SK-N-SH treated with all-trans-retinoic acid at 6 μM for 48 hours (cell line): ENCODE data around the gene KHK.
"Not testable (repeated sequence)": the region's sequence is repeated elsewhere in the genome, so short reads cannot be mapped to it uniquely, and the experiment has no call there.

Source experiments
- ATAC-seq: fragments of 200-7000 bp; cut with Tn5 transposase; 3 replicates; pipeline ENCODE4 v1.9.1; 2020; ENCODE audit warnings: mild to moderate bottlenecking, moderate library complexity
- ARNTL ChIP-seq: fragments of 450-650 bp; formaldehyde crosslinking; IDR thresholded peaks from 2 replicates; pipeline ENCODE4 v1.5.0; 2020; ENCODE audit warnings: low read depth, mild to moderate bottlenecking, moderate library complexity, borderline replicate concordance
- BACH2 ChIP-seq: fragments of 250-450 bp; sonication (Bioruptor Pico); IDR thresholded peaks from 2 replicates; pipeline ENCODE4 v1.9.0; 2021; ENCODE audit warnings: mild to moderate bottlenecking, borderline replicate concordance
- CSDC2 ChIP-seq: fragments of 250-450 bp; sonication (Bioruptor Pico); IDR thresholded peaks from 2 replicates; pipeline ENCODE4 v1.5.0; 2020; ENCODE audit warnings: mild to moderate bottlenecking, moderate library complexity
- GLIS3 ChIP-seq: fragments of 250-450 bp; sonication (Bioruptor Pico); IDR thresholded peaks from 2 replicates; pipeline ENCODE4 v1.5.0; 2020; ENCODE audit warnings: mild to moderate bottlenecking, moderate library complexity
- ISL1 ChIP-seq: fragments of 250-450 bp; sonication (Bioruptor Pico); IDR thresholded peaks from 2 replicates; pipeline ENCODE4 v2.1.2; 2022; ENCODE audit warnings: mild to moderate bottlenecking, moderate library complexity
- OSR1 ChIP-seq: fragments of 250-450 bp; sonication (Bioruptor Pico); IDR thresholded peaks from 2 replicates; pipeline ENCODE4 v1.8.0; 2022; ENCODE audit warnings: moderate library complexity, mild to moderate bottlenecking, inconsistent platforms
- PPARA ChIP-seq: fragments of 250-450 bp; sonication (Bioruptor Pico); IDR thresholded peaks from 2 replicates; pipeline ENCODE4 v1.5.0; 2020; ENCODE audit warnings: mild to moderate bottlenecking, borderline replicate concordance
- RARB ChIP-seq: fragments of 250-450 bp; sonication (Bioruptor Pico); IDR thresholded peaks from 2 replicates; pipeline ENCODE4 v1.8.0; 2021; ENCODE audit warnings: mild to moderate bottlenecking, moderate library complexity
- TCF4 ChIP-seq: fragments of 250-450 bp; sonication (Bioruptor Pico); IDR thresholded peaks from 2 replicates; pipeline ENCODE4 v1.8.0; 2021; ENCODE audit warnings: mild to moderate bottlenecking, moderate library complexity, borderline replicate concordance
- TOX ChIP-seq: fragments of 250-450 bp; sonication (Bioruptor Pico); IDR thresholded peaks from 2 replicates; pipeline ENCODE4 v1.8.0; 2021; ENCODE audit warnings: mild to moderate bottlenecking, moderate library complexity, borderline replicate concordance
- ZFP3 ChIP-seq: fragments of 250-450 bp; sonication (Bioruptor Pico); IDR thresholded peaks from 2 replicates; pipeline ENCODE4 v1.5.0; 2020; ENCODE audit warnings: mild to moderate bottlenecking, moderate library complexity
- ZFP30 ChIP-seq: fragments of 450-650 bp; formaldehyde crosslinking; IDR thresholded peaks from 2 replicates; pipeline ENCODE4 v1.5.0; 2022; ENCODE audit warnings: mild to moderate bottlenecking, moderate library complexity
- ZNF565 ChIP-seq: fragments of 450-650 bp; formaldehyde crosslinking; conservative IDR thresholded peaks from 2 replicates; pipeline ENCODE4 v1.5.0; 2020; ENCODE audit warnings: low read depth, mild to moderate bottlenecking, moderate library complexity
- ZNF8 ChIP-seq: fragments of 450-650 bp; formaldehyde crosslinking; IDR thresholded peaks from 2 replicates; pipeline ENCODE4 v1.5.0; 2020; ENCODE audit warnings: mild to moderate bottlenecking, moderate library complexity
- TF ChIP-seq, protein P1 (sequence below): fragments of 250-450 bp; sonication (Bioruptor Pico); IDR thresholded peaks from 2 replicates; pipeline ENCODE4 v1.8.0; 2021; ENCODE audit warnings: low read depth, mild to moderate bottlenecking, moderate library complexity, borderline replicate concordance
- TF ChIP-seq, protein P2 (sequence below): fragments of 250-450 bp; sonication (Bioruptor Pico); IDR thresholded peaks from 2 replicates; pipeline ENCODE4 v1.5.1; 2020; ENCODE audit warnings: low read depth, mild to moderate bottlenecking, moderate library complexity
- TF ChIP-seq, protein P3 (sequence below): fragments of 250-450 bp; sonication (Bioruptor Pico); IDR thresholded peaks from 2 replicates; pipeline ENCODE4 v1.8.0; 2020; ENCODE audit warnings: mild to moderate bottlenecking, moderate library complexity, borderline replicate concordance
- TF ChIP-seq, protein P4 (sequence below): fragments of 250-450 bp; sonication (Bioruptor Pico); IDR thresholded peaks from 2 replicates; pipeline ENCODE4 v1.5.0; 2020; ENCODE audit warnings: mild to moderate bottlenecking, moderate library complexity

The KHK gene

DNA sequence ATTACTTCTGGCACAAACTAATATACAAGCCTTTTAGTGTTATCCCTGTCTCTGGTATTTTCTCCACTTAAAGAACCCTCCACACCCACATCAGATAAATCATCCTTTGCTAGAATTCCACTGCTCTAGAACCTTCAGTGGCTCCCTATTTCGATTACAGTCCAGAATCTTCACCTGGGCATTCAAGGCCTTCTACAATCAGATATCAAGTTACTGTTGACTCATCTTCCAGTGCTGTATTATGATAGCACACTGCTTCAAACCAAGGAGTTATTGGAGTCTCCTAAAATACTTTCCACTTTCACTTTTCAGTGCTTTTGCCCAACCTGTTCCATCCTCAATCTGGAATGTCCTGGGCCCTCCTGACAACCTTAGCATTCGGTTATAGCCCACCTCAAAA lies 28.9 kb downstream of the KHK start:
- no peak for TF ChIP-seq RARB (CRISPR knock-in tag)
- TF ChIP-seq, protein P1, sequence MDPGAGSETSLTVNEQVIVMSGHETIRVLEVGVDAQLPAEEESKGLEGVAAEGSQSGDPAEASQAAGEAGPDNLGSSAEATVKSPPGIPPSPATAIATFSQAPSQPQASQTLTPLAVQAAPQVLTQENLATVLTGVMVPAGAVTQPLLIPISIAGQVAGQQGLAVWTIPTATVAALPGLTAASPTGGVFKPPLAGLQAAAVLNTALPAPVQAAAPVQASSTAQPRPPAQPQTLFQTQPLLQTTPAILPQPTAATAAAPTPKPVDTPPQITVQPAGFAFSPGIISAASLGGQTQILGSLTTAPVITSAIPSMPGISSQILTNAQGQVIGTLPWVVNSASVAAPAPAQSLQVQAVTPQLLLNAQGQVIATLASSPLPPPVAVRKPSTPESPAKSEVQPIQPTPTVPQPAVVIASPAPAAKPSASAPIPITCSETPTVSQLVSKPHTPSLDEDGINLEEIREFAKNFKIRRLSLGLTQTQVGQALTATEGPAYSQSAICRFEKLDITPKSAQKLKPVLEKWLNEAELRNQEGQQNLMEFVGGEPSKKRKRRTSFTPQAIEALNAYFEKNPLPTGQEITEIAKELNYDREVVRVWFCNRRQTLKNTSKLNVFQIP (CRISPR knock-in tag), result no peak
- no peak for TF ChIP-seq ARNTL (CRISPR knock-in tag)
- no peak for TF ChIP-seq BACH2
- no peak for TF ChIP-seq PPARA (CRISPR knock-in tag)
- TF ChIP-seq, protein P2, sequence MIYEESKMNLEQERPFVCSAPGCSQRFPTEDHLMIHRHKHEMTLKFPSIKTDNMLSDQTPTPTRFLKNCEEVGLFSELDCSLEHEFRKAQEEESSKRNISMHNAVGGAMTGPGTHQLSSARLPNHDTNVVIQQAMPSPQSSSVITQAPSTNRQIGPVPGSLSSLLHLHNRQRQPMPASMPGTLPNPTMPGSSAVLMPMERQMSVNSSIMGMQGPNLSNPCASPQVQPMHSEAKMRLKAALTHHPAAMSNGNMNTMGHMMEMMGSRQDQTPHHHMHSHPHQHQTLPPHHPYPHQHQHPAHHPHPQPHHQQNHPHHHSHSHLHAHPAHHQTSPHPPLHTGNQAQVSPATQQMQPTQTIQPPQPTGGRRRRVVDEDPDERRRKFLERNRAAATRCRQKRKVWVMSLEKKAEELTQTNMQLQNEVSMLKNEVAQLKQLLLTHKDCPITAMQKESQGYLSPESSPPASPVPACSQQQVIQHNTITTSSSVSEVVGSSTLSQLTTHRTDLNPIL, result no peak
- no peak for TF ChIP-seq GLIS3 (CRISPR knock-in tag)
- TF ChIP-seq ISL1, result no peak
- no peak for TF ChIP-seq TCF4 (CRISPR knock-in tag)
- no peak for TF ChIP-seq CSDC2
- TF ChIP-seq TOX (CRISPR knock-in tag), result no peak
- ATAC-seq, result no peak

DNA sequence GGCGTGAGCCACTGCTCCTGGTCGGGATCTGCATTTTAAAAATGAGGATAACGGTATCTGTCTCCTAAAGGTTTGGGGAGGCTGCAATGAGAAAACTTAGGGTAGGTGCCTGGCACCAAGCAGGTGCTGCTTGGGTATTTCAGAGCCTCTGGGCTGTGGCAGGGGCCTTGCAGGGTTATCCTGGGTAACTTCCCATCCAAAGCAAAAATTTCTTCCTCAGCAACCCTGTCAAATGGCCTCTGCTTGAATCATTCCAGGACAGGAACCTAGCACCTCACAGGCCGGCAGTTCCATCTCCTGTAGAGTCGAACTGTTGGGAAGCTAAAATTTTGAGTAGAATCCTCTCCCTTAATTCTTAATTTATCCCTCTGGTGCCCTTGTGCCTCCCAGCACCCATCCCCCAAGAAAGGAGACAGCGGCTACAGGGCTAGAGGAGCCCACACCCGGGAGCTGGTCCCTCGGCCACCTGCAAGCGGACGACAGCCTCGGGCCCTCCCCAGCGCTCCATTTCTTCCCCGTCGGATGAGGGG lies 31.5 kb downstream of the KHK start:
- ATAC-seq, result peak; percentile 30

DNA sequence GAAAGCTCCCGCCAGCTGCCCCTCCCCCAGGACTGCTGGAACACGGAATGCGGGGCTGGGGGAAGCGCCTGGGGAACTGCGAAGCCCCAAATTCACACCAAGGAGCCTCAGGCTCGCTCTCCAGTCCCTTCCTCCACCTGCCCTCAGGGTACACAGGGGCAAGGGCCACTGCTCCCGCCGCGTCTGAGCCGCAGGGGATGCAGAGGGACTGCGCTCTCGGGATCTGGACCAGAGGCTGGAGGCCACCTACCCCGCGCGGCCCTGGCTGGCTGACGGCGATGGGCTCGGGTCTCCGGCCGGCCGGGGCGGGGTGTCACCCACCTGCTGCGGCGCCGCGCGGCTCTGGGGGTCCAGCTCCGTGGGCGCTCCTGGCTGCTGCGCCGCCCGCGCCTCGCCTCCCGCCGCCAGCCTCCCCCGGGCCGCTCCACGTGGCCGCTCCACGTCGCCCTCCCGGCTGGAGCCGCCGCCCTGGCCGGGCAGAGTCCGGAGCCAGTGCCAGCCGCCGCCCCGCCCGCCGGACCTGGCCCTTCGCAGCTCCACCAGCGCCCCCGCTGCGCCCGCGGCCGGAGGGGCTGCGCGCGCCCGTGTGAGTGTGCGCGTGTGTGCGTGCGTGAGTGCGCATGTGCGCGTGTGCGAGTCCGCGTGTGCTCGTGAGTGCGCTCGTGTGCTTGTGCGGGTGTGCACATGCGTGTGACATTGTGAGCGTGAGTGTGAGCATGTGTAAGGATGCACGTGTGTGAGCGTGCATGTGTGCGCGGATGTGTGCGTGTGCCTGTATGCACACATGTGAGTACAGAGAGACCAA lies 32.2 kb downstream of the KHK start, which contains the start of gene CGREF1:
TSS of gene CGREF1 (minus strand) at position 604 of the 805 bp plus-strand sequence. CDS start 14,762 bp downstream, outside the sequence.
- ATAC-seq, result peak; percentile 50

More for the DNA sequence above, 31.5 kb downstream of the KHK start:
- TF ChIP-seq, protein P2, result no peak
- TF ChIP-seq, protein P3, sequence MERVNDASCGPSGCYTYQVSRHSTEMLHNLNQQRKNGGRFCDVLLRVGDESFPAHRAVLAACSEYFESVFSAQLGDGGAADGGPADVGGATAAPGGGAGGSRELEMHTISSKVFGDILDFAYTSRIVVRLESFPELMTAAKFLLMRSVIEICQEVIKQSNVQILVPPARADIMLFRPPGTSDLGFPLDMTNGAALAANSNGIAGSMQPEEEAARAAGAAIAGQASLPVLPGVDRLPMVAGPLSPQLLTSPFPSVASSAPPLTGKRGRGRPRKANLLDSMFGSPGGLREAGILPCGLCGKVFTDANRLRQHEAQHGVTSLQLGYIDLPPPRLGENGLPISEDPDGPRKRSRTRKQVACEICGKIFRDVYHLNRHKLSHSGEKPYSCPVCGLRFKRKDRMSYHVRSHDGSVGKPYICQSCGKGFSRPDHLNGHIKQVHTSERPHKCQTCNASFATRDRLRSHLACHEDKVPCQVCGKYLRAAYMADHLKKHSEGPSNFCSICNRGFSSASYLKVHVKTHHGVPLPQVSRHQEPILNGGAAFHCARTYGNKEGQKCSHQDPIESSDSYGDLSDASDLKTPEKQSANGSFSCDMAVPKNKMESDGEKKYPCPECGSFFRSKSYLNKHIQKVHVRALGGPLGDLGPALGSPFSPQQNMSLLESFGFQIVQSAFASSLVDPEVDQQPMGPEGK, result no peak
- TF ChIP-seq BACH2 (no peak), TOX (CRISPR knock-in tag) (no peak), ZNF8 (CRISPR knock-in tag) (no peak), ZNF565 (CRISPR knock-in tag) (no peak)

DNA sequence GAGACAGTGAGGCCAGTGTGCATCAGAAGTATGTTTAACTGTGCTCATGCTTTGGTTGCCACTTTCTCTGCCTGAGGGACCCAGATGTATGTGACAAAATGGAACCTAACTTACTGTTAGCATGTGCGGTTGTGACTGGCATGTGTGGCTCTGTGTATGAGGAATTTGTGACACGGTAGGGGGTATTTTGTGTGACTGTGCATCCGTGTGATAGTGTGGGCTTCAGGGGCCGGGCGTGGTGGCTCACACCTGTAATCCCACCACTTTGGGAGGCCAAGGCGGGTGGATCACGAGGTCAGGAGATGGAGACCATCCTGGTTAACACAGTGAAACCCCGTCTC lies 32.7 kb downstream of the KHK start:
- not testable (repeated sequence) for ATAC-seq

More for the DNA sequence above, 32.2 kb downstream of the KHK start, which contains the start of gene CGREF1:
- TF ChIP-seq GLIS3 (CRISPR knock-in tag) (no peak), ZFP3 (CRISPR knock-in tag) (no peak), ZFP30 (CRISPR knock-in tag) (peak; percentile 30; the same call in 1 of the 2 replicates), ARNTL (CRISPR knock-in tag) (no peak), BACH2 (0 out of 2 replicates have a peak, but pooled peaks have one; percentile 2), OSR1 (CRISPR knock-in tag) (no peak), ZNF565 (CRISPR knock-in tag) (0 out of 2 replicates have a peak, but pooled peaks have one; percentile 17), TCF4 (CRISPR knock-in tag) (no peak)
- TF ChIP-seq, protein P4, sequence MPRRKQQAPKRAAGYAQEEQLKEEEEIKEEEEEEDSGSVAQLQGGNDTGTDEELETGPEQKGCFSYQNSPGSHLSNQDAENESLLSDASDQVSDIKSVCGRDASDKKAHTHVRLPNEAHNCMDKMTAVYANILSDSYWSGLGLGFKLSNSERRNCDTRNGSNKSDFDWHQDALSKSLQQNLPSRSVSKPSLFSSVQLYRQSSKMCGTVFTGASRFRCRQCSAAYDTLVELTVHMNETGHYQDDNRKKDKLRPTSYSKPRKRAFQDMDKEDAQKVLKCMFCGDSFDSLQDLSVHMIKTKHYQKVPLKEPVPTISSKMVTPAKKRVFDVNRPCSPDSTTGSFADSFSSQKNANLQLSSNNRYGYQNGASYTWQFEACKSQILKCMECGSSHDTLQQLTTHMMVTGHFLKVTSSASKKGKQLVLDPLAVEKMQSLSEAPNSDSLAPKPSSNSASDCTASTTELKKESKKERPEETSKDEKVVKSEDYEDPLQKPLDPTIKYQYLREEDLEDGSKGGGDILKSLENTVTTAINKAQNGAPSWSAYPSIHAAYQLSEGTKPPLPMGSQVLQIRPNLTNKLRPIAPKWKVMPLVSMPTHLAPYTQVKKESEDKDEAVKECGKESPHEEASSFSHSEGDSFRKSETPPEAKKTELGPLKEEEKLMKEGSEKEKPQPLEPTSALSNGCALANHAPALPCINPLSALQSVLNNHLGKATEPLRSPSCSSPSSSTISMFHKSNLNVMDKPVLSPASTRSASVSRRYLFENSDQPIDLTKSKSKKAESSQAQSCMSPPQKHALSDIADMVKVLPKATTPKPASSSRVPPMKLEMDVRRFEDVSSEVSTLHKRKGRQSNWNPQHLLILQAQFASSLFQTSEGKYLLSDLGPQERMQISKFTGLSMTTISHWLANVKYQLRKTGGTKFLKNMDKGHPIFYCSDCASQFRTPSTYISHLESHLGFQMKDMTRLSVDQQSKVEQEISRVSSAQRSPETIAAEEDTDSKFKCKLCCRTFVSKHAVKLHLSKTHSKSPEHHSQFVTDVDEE, result no peak; the same call in 1 of the 2 replicates
